ENCODE measurements around the gene SORT1.
A peak's percentile ranks its signal among the peaks of the same experiment; 100 is the strongest.
"Not testable (repeated sequence)": the region's sequence is repeated elsewhere in the genome, so short reads cannot be mapped to it uniquely, and the experiment has no call there.

SORT1 gene

GRCh38 chr1:109396871-109397580, 692 bp downstream of the SORT1 start:
- DNase-seq (ENCODE audit: low spot score) = no peak

- DNase-seq (ENCODE audit: low spot score) = no peak
Measured at GRCh38 chr1:109396513-109396839, 1.2 kb downstream of the SORT1 start.

- DNase-seq (ENCODE audit: low spot score) = no peak
Measured at GRCh38 chr1:109395602-109396512, 1.9 kb downstream of the SORT1 start.

GRCh38 chr1:109395282-109395599, 2.5 kb downstream of the SORT1 start:
- not testable (repeated sequence) for DNase-seq (ENCODE audit: low spot score)

- DNase-seq (ENCODE audit: low spot score) = no peak
Measured at GRCh38 chr1:109394591-109395281, 3.0 kb downstream of the SORT1 start.

- DNase-seq (ENCODE audit: low spot score) = no peak
Measured at GRCh38 chr1:109393617-109394233, 4.0 kb downstream of the SORT1 start.

- peak; percentile 88 for DNase-seq (ENCODE audit: low spot score)
Measured at GRCh38 chr1:109392788-109393616, 4.7 kb downstream of the SORT1 start.

GRCh38 chr1:109392037-109392787, 5.5 kb downstream of the SORT1 start:
- peak; percentile 74 for DNase-seq (ENCODE audit: low spot score)

- no peak for DNase-seq (ENCODE audit: low spot score)
Measured at GRCh38 chr1:109391626-109392025, 6.1 kb downstream of the SORT1 start.

- no peak for DNase-seq (ENCODE audit: low spot score)
Measured at GRCh38 chr1:109391157-109391556, 6.6 kb downstream of the SORT1 start.

- no peak for DNase-seq (ENCODE audit: low spot score)
Measured at GRCh38 chr1:109389638-109390341, 7.9 kb downstream of the SORT1 start.

GRCh38 chr1:109388884-109389637, 8.7 kb downstream of the SORT1 start:
- DNase-seq (ENCODE audit: low spot score) = no peak

GRCh38 chr1:109388208-109388711, 9.5 kb downstream of the SORT1 start:
- no peak for DNase-seq (ENCODE audit: low spot score)

GRCh38 chr1:109386054-109386717, 11.5 kb downstream of the SORT1 start:
- DNase-seq (ENCODE audit: low spot score) = no peak

GRCh38 chr1:109385417-109385816, 12.3 kb downstream of the SORT1 start:
- DNase-seq (ENCODE audit: low spot score) = no peak

- DNase-seq (ENCODE audit: low spot score) = peak; percentile 74
Measured at GRCh38 chr1:109383854-109384253, 13.9 kb downstream of the SORT1 start.

- no peak for DNase-seq (ENCODE audit: low spot score)
Measured at GRCh38 chr1:109383087-109383779, 14.5 kb downstream of the SORT1 start.

GRCh38 chr1:109381573-109381972, 16.1 kb downstream of the SORT1 start:
- no peak for DNase-seq (ENCODE audit: low spot score)
